Superior temporal gyrus (tissue), 1 donor: Measurements from ENCODE around the gene ADGRD1.

ENCODE experiments used
- DNase-seq: peaks from one replicate; pipeline ENCODE4 v3.0.0-alpha.2; 2016; ENCODE audit errors: extremely low spot score

The ADGRD1 gene

DNA sequence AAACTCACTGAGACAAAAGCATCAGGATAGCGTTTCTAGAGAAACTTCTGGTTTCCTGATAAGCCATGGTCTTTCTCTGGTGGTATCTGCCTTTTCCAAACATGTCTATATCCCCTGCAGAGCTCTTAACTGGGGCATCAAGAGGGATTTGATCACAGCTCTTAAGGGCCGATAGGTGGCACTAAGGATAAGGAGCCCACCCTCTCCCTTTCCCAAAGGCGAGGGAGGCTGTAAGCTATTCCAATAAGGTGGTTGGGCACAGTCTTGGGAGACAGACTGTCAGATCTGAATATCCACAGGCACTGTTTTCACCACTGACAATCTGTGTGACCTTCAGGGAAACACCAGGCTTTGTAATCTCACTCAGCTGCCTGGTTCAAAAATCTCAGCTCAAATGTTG lies 206.0 kb downstream of the ADGRD1 start:
- DNase-seq: no peak

DNA sequence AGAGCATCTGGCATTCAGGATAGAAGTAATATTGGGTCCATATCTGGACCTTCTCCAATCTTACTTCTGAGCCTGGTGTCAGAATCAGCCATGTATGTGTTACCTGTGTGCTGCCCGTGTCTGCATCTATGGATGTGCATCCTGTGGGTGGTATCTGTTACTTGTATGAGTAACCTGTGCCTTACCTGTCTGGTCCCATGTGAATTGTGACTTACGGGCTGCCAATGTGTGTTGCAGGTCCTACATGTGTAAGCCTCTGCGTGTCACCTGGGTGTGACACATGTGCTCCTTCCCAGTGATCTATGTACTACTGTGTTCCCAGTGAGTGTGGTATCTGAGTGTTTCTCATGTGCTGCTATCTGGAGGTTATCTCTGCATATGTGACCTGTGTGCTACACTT lies 208.4 kb downstream of the ADGRD1 start:
- DNase-seq: no peak

DNA sequence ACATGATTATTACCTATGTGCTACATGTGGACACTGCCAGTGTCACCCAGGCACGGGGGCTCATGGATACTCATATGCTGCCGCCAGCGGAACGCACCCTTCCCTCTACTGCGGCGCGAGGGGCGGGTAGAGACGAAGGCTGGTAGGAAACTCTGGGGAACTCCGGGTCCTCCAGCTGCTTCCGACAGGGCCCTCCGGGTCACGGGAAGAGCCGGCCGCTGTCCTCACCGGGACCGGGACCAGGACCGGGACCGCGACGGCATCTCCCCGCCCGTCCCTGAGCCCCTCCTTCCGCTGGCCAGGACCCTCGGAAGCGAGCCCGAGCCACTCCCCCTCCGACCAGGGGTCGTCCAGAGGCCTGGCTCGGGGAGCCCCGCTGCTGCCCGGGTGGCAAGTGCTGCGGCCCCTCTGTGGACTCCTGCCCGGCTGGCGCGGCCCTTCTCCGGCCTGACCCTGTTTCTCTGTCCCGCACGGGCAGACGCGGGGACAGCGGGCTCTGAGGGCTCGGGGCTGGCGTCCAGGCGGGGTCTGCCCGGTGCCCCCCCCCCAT lies 209.6 kb downstream of the ADGRD1 start:
- DNase-seq: no peak

DNA sequence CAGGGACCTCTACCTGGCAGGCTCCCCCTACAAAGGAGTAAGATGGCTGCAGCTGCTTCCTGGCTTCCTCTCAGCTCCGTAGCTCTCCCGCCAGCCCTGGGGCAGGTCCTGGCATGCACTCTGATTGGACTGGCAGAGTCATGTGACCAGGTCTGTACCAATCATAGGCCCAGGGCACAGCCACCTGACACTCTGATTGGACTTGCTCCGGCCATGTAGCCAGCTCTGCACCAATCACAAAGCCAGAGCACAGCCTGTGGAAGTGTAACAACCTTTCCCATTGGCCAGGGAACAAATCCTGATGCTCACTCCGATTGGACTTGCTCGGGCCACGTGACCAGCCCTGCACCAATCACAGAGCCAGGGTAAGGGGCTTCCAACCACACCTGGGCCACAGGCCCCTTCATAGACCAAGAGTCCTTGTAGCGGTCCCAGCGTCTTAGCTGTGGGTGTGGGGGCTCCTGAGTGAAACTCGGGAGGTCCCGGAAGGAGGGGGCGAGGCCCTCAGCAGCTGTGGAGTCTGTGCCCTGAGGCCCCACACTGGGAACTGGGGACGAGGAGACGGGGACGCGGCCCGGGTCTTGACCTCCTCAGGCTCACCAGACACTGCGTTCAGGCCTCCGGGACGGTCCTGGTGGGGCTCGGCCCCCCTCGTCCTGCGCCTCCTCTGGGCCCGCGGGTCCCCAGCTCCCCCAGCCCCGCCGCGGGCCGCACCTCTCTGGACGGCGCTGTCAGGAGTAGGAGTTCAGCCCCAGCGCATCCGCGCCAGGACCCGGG lies 210.6 kb downstream of the ADGRD1 start:
- DNase-seq: no peak

DNA sequence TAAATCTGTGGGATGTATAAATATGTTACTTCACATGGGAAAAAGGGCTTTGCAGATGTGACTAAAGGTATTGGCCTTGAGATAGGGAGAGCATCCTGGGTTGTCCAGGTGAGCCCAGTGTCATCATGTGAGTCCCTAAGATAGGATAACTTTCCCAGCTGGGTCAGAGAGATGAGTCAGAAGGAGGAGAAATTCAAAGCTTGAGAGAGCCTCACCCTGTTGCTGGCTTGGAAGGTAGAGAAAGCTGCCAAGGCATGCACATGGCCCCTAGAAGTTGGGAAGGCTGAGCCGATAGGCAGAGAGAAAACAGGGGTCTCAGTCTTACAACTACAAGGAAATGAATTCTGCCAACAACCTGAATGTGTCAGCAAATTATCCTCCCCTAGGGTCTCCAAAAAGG lies 213.0 kb downstream of the ADGRD1 start:
- no peak for DNase-seq

DNA sequence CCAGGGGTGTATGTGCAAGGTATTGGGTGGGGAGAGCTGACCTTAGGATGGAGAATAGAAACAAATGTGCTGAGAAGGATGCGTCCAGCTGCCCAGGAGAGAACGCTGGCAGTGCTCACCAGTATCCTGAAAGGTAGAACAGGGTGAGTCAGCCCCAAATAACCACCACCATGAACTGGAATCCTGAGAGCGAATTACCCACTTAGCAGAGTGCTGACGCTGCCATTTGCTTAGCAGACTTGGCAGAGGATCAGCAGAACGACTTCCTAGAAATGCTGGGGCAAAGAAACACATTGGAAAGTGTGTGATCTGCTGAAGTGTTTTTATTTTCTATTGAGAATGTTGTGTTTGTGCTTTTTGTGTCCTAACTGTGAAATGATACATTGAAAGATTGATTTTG lies 213.6 kb downstream of the ADGRD1 start:
- peak; percentile 34 for DNase-seq

DNA sequence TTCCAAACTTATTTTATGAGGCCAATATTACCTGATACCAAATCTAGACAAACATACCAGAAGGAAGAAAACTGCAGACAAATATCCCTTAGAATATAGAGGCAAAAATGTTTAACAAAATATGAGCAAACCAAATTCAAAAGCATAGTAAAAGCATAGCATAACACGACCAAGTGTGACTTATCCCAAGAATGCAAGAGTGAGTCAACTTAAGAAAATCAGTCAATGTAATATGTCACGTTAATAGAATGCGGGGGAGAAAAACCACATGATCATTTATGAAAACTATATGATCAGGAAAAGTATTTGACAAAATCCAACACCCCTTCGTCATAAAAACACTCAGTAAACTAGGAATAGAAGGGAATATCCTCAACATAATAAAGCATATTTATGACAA lies 217.3 kb downstream of the ADGRD1 start:
- no peak for DNase-seq

DNA sequence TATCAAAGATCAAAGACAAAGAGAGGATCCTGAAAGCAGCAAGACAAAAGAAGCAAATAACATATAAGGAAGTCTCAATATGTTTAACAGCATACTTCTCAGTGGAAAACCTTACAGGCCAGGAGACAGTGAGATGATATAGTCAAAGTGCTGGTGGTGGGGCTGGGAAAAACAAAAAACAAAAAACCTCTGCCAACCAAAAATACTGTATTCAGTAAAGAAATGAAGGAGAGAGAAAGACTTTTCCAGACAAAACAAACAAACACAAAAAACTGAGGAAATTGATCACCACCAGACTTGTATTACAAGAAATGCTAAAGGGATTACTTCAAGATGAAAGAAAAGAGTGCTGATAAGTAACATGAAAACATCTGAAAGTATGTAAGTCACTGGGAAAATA lies 221.2 kb downstream of the ADGRD1 start:
- DNase-seq: no peak

DNA sequence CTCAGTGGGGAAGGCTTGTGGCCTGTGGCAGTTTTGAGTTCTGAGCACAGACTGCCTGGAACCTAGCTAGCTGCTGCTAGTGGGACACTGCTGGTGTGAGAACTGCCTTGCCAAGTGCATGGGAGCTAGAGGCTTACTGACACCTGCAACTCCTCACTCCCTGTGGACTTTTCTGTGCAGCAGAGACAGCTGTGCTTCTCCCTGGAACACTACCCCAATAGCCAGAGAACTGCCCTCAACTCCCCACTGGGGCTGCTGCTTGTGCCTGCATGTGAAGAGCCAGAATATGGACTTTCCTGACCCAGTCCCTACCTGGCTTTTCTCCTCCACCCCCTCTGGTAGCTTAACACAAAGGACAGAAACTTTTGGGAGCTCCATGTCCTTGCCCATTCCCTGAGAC lies 222.6 kb downstream of the ADGRD1 start:
- DNase-seq: no peak

DNA sequence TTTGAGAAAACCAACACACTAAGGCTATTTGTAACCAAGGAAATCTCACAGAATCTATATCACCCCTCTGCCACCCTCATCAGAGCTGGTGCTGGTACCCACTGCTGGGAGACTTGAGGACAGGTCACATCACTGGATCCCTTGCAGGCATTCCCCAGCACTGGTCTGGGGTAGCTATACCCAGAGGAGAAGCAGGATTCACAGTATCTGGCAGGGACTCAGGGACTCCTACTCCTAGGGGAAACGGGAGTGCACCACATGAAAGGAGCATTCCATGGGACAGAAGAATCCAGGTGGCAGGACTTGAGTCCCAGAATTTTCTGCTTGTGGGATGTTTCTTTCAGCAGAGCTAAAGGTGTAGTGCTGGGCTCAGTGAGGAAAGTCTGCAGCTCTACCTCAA lies 223.2 kb downstream of the ADGRD1 start:
- no peak for DNase-seq

DNA sequence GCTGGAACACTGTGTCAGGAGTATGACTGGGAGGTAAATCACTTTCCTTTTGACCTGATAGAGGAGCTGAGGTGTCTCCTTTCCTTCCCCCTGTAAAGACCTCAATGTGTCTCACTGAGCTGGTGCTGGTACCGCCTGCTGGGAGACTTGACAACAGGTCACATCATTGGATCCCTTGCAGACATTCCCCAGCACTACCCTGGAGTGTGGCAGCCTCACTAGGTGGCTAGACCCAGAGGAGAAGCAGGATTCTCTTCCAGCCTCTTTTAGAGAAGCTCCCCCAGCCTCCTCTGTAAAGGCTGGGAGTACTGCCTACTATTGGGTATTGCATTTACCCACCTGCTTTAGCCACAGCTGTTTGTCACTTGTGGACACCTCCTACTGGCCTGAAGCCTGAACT lies 223.9 kb downstream of the ADGRD1 start:
- no peak for DNase-seq

DNA sequence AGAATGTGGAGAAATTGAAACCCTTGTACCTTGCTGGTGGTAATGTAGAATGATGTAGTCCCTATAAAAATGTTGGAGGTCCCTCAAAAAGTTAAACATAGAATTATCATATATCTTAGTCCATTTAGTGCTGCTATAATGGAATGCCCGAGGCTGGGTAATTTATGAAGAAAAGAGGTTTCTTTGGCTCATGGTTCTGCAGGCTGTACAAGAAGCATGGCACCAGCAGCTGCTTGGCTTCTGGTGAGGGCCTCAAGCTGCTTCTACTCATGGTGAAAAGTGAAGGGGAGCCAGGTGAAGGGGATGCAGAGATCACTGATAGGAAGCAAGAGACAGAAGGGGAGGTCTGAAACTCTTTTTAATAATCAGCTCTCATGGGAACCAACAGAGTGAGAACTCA lies 233.9 kb downstream of the ADGRD1 start:
- DNase-seq: no peak

DNA sequence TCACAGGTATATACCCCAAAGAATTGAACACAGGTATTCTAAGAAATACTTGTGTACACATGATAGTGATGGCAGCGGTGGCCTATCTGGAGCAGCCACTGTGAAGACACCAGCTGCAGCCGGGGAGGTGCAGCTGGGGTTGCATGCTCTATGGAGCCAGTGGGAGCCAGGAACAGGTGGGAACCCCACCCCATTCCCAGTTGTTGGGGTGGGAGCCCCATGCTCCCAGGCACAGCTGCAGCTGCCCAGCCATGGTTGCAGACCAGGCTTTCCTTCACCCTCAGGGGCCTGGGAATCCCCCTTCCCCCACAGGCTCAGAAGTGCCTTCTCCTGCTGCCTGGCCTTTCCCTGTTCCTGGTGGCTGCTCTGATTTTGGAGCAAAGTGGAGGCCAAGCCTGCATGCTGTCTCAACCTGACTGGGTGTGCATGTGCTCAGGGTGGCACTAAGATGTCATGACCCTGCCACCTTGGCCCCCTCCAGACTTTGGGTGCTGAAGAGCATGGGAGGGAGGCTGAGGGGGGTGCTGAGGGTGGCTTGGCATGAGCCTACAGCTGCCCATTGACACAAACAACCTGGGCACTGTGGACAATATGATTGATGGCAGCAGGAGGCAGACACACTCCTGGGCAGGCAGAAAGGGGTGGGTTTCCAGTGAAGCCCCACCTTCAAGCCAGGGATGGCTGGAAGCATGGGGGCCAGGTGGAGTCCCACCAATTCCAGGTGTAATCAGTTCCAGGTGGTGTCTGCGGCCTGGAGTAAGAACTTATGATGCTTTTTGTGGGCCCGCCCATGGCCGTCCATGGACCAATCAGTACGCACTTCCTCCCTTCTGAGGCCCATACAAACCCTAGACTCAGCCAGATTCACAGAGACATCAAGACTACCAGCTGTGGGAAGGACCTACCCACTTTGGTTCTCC lies 234.7 kb downstream of the ADGRD1 start:
- DNase-seq: no peak

DNA sequence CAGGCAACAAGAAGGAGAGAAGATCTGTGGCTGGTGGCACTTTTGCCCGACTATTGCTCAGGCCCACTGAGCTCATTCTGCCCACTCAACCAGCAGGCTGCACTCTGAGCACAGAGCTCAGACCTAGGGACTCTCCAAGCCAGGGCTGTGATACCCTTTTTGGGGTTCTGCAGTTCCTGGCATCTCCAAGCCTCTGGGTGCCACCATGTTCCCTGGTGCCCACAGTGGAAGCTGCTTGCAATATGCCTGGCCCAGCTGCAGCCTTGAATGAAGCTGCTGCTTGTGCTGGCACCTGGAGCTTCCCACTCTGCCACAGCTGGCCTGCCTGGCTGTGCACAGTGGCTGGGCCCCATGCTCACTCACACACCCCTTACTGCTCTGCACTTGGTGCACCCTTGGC lies 236.1 kb downstream of the ADGRD1 start:
- no peak for DNase-seq

DNA sequence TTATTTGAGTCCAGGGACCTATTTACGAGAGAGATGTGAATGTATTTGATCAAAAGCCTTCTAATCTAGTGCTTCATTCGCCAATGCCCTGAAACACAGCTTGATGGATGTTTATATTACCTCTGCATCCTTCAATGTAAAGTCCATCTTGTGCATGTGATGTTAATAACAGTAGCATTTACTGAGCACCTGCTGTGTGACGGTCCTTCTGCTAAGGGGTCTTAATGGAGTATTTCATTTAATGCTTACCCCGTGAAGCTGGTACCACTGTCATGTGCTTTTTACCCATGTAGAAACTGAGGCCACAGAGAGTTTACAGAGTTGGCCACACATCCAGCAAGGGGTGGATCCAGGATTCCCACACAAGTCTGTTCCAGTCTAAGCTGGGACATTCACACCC lies 237.3 kb downstream of the ADGRD1 start:
- no peak for DNase-seq
